Measurements from ENCODE around the gene TMEM204.

The TMEM204 gene

DNA sequence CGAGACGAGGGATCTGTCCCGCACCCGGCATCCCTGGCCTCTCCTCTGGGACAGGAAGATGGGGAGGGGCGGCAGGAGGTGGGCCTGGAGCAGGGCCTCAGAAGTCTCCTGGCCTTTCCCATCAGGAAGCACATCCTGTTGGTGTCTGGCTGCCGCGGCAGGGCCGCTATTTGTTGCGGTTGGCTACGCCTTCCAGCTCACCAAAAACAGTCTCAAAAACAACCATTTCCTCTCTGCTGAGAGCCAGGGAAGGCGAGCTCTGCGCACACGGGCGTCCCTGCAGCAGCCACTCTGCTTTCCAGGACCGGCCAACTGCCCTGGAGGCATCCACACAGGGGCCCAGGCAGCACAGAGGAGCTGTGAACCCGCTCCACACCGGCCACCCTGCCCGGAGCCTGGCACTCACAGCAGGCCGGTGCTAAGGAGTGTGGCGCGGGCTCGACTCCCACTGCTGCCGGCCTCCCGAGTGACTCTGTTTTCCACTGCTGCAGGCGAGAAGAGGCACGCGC, at the start of gene TMEM204:
TSS of gene TMEM204 (plus strand) at position 224 of the 509 bp plus-strand sequence. CDS start 610 bp downstream, outside the sequence.
- no peak for DNase-seq

DNA sequence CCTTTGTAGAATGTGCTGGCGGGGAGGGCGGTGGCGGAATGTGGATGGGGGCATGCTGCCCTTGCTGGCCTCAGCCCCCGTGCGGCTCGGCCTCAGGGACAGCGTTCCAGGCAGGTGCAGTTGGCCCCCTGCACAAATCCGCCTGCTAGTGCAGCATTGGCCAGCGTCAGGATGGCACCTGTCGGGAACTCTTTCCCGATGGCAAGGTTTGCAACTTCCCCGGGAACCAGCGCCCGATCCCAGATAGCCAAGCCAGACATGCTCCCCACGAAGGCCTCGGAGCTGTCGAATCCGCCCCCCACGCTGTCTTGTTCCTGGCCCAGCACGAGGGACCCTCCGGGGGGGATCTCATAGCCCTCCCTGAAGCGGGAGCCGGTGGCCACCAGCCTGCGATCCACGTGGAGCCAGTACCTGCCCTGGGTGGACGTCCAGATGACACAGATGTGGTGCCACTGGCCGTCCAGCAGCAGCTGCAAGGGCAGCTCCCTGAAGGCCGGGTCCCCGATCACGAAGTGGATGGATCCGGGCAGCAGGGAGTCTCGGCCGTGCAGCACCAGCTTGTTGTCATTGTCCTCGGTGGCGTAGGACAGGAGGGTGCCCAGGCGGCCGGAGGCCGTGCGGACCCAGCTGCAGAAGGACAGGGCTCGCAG, 47.5 kb upstream of the TMEM204 start:
- DNase-seq = no peak

DNA sequence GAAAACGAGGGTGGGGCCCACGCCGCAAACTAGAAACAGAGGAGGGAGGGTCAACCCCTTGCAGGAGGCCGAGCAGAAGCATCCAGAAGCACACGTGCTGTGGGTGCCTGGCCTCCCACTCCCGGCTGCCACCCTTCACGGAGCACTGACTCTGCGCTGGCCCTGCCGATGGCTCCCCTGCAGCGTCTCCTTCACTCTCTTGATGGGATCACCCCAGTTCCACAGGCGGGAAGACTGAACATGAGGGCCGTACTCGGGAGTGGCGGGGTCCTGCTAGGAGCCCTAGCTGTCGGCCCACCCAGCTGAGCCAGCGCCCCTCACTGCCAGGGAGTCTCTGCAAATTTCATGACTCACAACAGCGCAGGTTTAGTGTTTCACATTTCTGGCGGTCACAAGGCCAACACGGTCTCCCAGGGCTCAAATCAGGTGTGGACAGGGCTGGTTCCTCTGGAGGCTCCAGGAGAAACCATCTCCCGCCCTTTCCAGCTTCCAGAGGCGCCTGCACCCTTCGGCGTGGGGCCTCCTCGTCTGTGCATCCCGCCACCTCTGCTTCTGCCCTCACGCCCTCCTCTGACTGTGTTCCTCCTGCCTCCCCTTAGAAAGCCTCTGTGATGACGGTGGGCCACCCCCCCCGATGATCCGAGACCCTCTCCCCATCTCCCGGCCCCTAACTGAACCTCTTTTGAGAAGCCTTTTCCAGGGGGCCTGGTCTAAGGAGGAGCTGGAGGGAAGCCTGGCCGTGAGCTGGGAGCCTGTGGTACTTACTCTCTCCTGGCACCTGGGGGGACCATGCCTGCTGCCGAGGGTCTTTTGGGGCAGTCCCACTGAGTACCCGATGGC, 46.7 kb upstream of the TMEM204 start:
- DNase-seq = no peak

DNA sequence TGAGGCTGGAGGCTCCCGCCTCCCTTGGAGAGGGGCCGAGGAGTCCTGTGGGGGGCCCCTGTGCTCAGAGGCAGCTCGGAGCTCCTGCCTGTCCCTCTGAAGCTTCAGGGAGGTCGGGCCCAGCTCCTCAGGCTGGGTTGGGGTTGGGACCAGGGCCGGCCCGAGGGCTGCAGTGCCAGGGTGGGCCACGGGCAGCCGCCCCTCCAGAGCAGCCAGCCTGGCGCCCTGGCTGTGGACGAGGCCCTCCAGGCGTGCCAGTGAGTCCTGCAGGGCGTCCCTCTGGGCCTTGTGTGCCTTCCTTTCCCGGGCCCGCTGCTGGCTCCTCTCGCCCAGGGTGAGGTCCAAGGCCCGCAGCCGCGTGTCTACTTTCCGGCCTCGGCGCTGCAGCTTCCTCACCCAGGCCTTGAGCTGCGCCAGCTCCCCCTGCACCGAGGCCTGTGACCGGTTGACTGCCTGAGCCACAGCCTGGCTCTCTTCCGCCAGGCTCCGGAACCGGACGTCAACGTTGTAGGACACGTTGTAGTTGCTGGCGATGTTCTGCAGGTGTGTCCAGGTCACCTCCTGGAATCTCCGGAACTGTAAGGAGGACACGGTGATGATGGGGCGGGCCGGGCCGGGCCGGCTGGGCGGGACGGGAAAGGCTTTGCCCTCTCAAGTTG, 45.9 kb upstream of the TMEM204 start:
- DNase-seq = no peak

DNA sequence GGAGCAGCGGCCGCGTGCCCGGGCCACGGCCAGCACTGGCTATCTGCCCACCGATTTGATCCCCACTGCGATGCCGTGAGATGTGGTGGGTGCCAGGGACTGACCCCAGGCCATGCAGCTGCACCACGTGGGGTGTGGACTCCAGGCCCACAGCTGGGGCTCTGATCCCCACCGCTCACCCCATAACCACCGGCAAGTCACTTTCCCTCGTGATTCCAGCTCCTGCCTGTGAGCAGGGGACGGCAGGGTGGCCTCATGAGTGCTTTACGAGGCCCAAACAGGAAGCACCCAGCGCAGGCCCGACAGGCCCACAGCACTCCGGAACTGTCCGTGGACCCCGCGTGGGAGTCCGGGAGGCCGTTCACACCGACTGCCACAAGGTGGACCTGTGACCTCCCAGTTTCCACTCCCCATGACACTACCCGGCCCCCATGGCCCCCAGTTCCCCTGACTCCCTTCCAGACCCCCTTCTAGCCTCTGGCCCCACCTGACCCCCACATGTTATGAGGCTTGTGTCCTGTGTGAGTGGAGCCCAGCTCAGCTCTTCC, 45.3 kb upstream of the TMEM204 start:
- DNase-seq = no peak

DNA sequence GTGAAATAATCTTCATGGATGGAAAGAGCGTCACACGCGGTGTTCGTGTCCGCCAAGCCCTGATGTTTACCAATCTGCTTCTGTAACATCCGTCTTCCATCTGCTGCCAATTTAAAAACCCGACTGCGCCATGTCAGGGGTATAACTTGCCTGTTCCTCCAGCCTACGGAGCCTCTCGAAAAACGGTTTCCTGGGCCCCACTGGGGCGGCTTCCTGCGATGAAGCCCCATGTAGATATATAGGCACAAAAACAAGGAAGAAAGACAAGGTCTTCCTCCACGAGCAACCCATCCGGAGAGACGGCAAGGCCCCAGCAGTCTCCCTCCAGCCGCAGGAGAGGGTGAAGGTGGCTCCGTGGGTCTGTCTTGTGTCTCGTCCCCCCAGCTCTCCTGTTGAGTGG, 44.8 kb upstream of the TMEM204 start, which contains the start of gene PTX4:
TSS of gene PTX4 (minus strand) at position 326 of the 400 bp plus-strand sequence. CDS start at position 291, 35 bp downstream.
- DNase-seq = no peak

DNA sequence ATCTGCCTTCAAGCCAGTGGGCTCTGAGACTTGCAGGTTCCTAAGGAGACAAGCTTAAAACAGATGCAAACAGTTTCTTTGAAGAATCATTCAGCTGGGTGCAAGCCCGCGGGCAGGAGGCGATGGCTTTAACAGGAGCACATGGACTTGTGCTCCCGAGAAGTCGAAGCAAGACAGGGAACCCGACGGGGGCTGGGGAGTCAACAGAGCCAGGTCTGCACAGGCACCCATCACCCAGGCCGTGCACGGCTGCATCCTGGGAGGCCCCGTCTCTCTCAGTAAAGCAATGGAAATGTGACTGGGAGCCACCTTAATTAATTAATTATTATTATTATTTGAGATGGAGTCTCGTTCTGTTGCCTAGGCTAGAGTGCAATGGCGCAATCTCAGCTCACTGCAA, 44.4 kb upstream of the TMEM204 start:
- DNase-seq = no peak

DNA sequence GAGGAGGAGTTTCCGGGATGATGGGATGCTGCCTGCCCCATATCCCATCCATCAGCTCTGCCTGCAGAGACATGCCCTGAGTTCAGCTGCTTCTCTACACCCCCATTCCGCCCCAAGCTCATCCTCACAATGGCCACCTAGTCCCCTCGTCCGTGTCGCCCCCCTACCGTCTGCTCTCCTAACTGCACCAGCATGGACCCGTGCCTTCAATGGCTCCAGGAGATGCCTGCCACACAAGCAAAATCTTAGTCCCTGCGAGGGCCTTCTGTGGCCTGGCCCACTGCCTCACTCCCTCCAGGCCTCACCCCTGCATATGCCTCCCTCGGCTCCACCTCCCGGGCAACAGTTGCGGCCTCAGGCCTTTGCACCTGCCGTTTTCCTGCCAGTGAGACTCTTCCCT, 42.1 kb upstream of the TMEM204 start:
- no peak for DNase-seq

DNA sequence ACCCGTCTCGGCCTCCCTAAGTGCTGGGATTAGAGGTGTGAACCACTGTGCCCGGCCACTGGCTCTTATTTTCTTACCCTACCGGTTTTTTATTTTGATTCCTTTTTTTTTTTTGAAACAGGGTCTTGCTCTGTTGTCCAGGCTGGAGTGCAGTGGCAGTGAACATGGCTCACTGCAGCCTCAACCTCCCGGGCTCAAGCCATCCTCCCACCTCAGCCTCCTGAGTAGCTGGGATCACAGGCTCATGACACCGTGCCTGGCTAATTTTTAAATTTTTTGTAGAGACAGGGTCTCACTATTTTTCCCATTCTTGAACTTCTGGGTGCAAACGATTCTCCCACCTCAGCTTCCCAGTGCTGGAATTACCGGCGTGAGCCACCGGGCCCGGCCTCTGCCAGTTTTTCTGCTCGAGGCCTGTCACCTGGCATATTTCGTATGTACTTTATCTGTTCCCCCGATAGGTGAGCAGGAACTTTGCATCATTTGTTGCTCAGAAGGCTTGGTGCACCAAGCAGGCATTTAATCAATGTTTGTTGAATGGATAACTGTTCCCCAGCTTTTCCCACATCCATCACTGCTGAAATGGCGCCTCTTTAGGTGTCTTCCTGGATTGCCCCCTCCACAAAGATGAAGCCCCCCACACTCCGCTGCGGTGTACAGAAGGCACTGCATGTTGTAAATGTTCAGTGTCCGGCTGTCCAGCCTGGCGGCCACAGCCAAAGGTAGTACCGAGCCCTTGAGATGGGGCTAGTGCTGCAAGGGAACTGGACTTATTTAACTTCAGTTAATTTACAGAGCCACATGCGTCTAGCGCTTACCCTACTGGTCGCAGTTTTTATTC, 41.2 kb upstream of the TMEM204 start:
- DNase-seq = no peak

DNA sequence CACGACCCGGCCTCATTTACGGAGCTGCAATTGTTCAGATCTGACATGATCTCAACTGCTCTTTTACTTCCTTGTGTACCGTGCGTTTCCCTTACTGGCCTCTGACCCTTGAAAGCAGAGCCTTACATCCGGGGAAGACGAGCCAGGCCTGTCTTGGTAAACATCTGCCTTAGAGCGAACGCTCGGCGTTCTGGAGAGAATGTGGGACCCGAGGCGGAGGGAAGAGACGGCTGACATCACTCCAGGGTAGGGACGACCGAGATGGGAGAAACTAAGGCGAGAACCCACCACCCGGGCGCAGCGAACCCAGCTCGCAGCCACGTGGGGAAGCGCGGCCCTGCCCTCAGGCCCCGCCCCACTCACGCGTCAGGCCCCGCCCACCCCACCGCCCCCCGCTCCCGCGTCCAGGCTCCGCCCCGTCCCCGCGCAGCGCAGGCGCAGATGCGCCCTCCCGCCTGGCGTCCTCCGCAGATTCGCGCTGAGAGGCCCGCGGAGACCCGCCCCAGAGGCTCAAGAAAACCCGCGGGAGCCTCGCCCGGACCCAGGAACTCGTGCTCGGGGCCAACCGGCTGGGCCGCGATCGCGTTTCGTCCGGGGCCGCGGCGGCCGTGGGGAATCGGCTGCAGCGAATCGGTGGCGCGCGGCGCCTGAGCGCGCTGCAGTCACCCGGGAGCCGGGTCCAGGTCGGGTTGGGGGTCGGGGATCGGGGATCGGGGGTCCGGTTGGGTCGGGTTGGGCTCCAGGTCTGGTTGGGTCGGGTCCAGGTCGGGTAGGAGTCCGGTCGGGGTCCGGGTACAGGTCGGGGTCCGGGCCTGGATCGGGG, 40.3 kb upstream of the TMEM204 start, which contains the start of gene TELO2:
TSS of gene TELO2 (plus strand) at position 438 of the 823 bp plus-strand sequence. CDS start 922 bp downstream, outside the sequence.
- no peak for DNase-seq

DNA sequence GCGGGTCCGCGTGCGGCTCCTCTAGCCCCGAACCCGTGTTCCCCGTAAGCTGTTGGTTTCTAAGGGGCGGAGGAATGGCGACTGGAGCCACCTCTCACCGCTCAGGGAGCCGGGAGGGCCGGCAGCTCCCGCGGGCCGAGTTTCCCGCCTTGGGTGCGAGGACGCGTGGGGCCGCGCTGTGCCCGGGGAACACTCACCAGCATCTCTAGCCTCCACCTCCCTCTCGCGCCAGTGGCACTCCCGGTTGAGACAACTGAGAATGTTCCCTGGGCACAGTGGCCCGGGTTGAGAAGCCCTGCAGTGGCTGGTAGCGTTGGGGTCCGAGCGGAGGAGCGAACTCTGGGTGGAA, 39.7 kb upstream of the TMEM204 start:
- DNase-seq = no peak

DNA sequence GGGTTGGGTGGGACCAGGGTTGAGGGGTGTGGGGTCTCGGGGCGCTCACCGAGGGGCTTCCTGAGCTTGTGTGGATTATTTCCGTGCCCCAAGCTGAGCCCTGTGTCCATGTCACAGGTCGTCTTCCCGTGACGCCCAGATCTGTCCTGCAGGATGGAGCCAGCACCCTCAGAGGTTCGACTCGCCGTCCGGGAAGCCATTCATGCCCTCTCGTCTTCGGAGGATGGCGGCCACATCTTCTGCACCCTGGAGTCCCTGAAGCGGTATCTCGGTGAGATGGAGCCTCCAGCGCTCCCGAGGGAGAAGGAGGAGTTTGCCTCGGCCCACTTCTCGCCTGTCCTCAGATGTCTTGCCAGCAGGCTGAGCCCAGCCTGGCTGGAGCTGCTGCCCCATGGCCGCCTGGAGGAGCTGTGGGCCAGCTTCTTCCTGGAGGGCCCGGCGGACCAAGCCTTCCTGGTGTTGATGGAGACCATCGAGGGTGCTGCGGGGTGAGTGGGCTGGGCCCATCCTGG, 39.3 kb upstream of the TMEM204 start:
- DNase-seq = no peak

DNA sequence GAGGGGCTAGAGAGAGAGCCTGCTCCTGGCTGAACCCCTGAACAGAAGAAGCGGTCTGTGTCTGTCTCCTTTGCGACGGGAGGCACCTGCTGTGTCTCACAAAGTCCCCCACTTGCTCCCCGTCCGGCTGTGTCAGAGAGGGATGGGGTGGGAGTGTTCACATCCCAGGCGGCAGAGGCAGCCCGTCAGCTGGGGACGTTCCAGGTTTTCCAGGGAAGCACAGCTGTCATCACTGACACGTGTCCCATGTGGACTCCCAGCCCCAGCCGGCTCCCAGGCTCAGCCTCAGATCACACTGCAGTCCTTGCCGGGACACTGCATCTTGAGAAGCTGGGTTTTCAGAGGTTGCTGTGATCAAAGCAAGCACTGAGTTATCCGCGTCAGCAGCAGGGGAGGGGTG, 38.8 kb upstream of the TMEM204 start:
- no peak for DNase-seq

DNA sequence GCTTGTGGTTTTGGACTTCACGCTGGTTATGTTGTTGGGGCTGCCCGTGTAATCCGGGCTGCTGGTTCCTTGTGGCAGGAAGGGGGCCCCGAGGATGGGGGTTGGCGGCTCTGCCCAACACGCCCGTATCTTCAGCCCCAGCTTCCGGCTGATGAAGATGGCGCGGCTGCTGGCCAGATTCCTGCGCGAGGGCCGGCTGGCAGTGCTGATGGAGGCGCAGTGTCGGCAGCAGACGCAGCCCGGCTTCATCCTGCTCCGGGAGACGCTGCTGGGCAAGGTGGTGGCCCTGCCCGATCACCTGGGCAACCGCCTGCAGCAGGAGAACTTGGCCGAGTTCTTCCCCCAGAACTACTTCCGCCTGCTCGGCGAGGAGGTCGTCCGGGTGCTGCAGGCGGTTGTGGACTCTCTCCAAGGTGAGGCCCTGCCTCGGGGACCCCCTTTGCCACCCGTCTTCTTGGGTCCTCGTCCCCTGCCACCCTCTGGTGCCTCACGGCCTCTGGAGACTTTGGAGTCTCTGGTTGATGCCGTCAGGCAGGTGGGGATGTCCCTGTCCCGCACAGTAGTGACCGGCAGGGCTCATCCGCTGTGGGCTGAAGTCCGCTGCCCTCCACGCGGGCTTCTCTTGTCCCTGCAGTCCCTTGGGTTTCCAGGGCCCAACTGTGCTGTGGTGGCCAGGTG, 38.1 kb upstream of the TMEM204 start:
- DNase-seq = no peak

DNA sequence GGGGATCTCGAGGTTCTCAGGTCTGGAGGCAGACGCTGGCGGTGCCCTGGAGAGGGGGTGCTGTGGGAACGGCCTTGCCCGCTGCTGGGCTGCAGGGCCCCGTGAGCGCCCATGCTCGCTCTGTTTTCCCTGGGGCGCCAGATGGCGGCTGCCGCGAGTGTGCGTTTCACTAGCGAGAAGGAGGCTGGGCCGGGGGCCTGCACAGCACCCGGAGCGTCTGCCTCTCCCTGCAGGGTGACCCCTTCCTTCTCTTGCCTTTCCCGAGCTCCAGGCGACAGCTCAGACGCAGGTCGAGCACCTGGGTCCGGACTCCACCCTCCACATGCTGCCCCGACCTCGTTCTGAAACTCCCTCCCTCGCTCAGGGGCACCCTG, 37.6 kb upstream of the TMEM204 start:
- no peak for DNase-seq

DNA sequence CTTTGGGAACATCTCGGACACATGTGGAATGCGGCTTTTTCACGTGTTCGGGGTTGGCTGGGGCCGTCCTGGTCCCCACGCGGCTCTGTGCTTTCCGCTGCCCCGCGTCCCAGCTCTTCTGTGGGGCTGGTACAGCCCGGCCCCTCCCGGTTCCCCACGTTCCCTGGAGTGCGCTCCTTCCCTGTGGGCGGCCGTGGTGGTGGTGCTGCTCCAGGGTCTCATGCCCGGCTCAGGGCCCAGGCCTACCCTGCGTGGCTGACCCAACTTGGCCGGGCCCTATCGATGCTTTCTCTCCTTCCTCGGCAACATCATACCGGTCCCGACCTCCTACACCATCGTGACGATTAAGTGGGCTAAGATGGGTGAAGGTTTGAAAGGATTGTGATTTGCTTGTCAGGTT, 37.0 kb upstream of the TMEM204 start:
- no peak for DNase-seq

DNA sequence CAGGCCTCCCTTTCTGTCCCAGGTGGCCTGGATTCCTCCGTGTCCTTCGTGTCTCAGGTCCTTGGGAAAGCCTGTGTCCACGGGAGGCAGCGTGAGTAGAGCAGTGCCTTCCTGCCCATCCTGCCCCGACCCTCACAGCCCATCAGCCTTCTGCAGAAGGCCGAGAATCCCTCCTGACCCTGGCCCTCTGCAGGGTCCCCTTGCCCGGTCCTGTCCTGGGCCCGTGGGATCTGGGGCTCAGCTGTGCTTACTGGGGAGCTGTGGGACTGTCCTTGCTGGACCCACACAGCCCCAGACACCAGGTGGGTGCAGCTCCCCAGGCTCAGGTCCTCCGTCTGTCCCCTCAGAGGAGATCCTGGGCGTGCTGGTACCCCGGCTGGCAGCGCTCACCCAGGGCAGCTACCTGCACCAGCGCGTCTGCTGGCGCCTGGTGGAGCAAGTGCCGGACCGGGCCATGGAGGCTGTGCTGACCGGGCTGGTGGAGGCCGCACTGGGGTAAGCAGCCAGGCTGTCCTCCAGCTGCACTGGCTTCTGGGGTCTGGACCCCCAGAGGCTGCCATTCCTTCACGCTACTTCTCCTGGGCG, 36.4 kb upstream of the TMEM204 start:
- DNase-seq = no peak

DNA sequence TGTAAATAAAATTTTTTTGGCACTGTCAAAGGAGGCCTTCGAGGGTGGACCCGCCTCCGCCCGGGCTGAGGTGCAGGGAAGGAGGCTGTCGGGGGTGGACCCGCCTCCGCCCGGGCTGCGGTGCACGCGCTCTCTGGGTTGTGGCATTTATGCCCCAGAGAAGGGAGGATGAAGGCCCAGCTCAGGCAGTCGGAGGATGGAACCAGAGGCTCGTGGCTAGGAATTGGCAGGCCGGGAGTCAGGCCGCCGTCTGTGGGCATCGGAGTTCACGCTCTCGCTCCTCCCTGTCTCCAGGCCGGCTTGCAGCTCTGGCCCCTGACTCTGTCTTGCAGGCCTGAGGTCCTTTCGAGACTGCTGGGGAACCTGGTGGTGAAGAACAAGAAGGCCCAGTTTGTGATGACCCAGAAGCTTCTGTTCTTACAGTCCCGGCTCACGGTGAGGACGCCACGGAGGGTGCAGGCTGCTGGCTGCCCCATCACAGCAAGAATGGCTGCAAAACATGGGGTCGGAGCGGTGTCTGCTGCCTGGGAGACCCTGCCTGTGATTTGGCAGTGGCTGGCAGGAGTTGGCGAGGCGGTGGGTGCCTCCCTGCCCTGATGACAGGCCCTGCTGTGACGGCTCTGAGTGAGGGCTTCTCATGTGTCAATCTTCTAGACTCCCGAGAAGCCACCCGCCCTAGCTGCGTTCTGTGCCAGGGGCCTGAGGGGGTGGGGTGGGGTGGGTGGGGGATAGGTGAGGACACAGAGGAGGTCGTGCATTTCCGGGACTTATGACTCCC, 34.4 kb upstream of the TMEM204 start:
- DNase-seq = no peak

DNA sequence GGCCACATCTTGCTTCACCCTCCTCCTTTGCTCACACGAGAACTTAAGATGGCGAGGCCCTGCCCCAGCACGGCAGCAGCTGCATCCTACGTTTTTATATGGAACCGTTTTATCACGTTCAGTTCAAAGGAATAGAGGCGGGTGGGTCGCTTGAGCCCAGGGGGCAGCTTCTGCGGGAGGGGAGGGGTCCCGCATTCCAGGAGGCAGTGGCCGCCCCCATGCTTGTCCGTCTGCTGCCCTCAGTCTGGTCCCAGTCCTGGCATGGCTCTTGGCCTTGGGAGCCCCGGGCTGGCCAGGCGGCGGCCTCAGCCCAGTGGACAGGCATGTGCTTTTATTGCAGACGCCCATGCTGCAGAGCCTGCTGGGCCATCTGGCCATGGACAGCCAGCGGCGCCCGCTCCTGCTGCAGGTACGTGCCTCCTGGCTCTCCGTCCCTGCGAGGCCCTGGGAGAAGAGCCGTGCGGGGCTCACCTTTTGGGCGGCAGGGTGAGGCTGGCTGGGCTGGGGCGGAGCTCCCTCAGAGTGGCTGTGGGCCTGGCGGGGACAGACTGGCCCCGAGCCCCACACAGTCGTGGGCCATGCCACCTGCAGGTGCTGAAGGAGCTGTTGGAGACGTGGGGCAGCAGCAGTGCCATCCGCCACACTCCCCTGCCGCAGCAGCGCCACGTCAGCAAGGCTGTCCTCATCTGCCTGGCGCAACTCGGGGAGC, 33.6 kb upstream of the TMEM204 start:
- DNase-seq = no peak
